ENCODE results near the gene ENHO.
A peak's percentile ranks its signal among the peaks of the same experiment; 100 is the strongest.

ENHO gene

GRCh38 chr9:34570376-34570775 lies 47.6 kb upstream of the ENHO start:
- Histone ChIP-seq H3K27ac (replicated peaks; ENCODE audit: low read length) (no peak overlapping the region), H3K14ac (ENCODE audit: low read length) (no peak overlapping the region), H4K91ac (ENCODE audit: low read depth, low read length, poor library complexity) (no peak overlapping the region), H3K9ac (ENCODE audit: low read depth, low read length, poor library complexity) (no peak overlapping the region), H3K18ac (ENCODE audit: low read length) (no peak overlapping the region), H2BK12ac (ENCODE audit: low read length) (no peak overlapping the region), H3K9me3 (replicated peaks in 1 of 2; ENCODE audit: control insufficient read depth in 2 of 2, insufficient read depth in 1 of 2, low read depth in 1 of 2, low read length in 2 of 2) (peaks cover 0 to 2% of the 10 kb centered on the region in 2 donors), H3K27me3 (ENCODE audit: control insufficient read depth in 3 of 3, insufficient read depth in 3 of 3, low read depth in 1 of 3, low read length in 3 of 3) (no peaks in the 10 kb centered on the region), H4K8ac (ENCODE audit: low read depth, low read length) (no peak overlapping the region), H3K23ac (ENCODE audit: low read depth, low read length, poor library complexity) (no peak overlapping the region), H2BK5ac (ENCODE audit: low read length) (no peak overlapping the region), H3K4me2 (ENCODE audit: insufficient read depth, low read length, poor library complexity, severe bottlenecking) (no peak overlapping the region), H3K36me3 (replicated peaks in 1 of 2; ENCODE audit: control insufficient read depth in 2 of 2, insufficient read depth in 2 of 2, low read length in 2 of 2) (peaks cover 10 to 91% of the 10 kb centered on the region in 2 donors), H3K79me1 (ENCODE audit: low read depth, low read length) (peaks cover 7% of the 10 kb centered on the region), H2BK120ac (ENCODE audit: low read depth, low read length) (no peak overlapping the region), H2AFZ (ENCODE audit: low read length) (no peak overlapping the region), H3K4ac (ENCODE audit: low read length) (no peak overlapping the region), H2BK15ac (ENCODE audit: low read length) (no peak overlapping the region), H2AK5ac (ENCODE audit: low read depth, low read length) (no peak overlapping the region), H3K4me3 (ENCODE audit: low read length in 2 of 2) (no peak overlapping the region), H3K4me1 (ENCODE audit: control insufficient read depth in 2 of 2, insufficient read depth in 1 of 2, low read depth in 1 of 2, low read length in 2 of 2) (peaks cover 37 to 60% of the 10 kb centered on the region in 2 donors)
- DNase-seq (ENCODE audit: low spot score), result no peak
- no CpG with 5 or more reads among the region's 11 CpGs for WGBS, 2 donors (ENCODE audit: extremely low coverage in 2 of 2, insufficient read length in 2 of 2, insufficient replicate concordance in 1 of 2)

- Histone ChIP-seq H3K27me3 (ENCODE audit: control insufficient read depth in 3 of 3, insufficient read depth in 3 of 3, low read depth in 1 of 3, low read length in 3 of 3) (no peaks in the 10 kb centered on the region), H3K18ac (ENCODE audit: low read length) (peak overlapping the region; percentile 41), H3K14ac (ENCODE audit: low read length) (peak overlapping the region; percentile 64), H4K8ac (ENCODE audit: low read depth, low read length) (no peak overlapping the region), H2BK5ac (ENCODE audit: low read length) (no peak overlapping the region), H3K36me3 (replicated peaks in 1 of 2; ENCODE audit: control insufficient read depth in 2 of 2, insufficient read depth in 2 of 2, low read length in 2 of 2) (peaks cover 20 to 93% of the 10 kb centered on the region in 2 donors), H3K27ac (replicated peaks; ENCODE audit: low read length) (no peak overlapping the region), H2BK15ac (ENCODE audit: low read length) (no peak overlapping the region), H3K4me1 (ENCODE audit: control insufficient read depth in 2 of 2, insufficient read depth in 1 of 2, low read depth in 1 of 2, low read length in 2 of 2) (peaks cover 22 to 58% of the 10 kb centered on the region in 2 donors), H2BK120ac (ENCODE audit: low read depth, low read length) (no peak overlapping the region), H3K4ac (ENCODE audit: low read length) (no peak overlapping the region), H2AK5ac (ENCODE audit: low read depth, low read length) (no peak overlapping the region), H3K4me2 (ENCODE audit: insufficient read depth, low read length, poor library complexity, severe bottlenecking) (no peak overlapping the region), H3K9me3 (replicated peaks in 1 of 2; ENCODE audit: control insufficient read depth in 2 of 2, insufficient read depth in 1 of 2, low read depth in 1 of 2, low read length in 2 of 2) (peaks cover 2 to 7% of the 10 kb centered on the region in 2 donors), H3K4me3 (ENCODE audit: low read length in 2 of 2) (no peak overlapping the region), H3K23ac (ENCODE audit: low read depth, low read length, poor library complexity) (no peak overlapping the region), H2BK12ac (ENCODE audit: low read length) (no peak overlapping the region), H4K91ac (ENCODE audit: low read depth, low read length, poor library complexity) (no peak overlapping the region), H3K9ac (ENCODE audit: low read depth, low read length, poor library complexity) (peak overlapping the region; percentile 50), H2AFZ (ENCODE audit: low read length) (no peak overlapping the region), H3K79me1 (ENCODE audit: low read depth, low read length) (peaks cover 11% of the 10 kb centered on the region)
- no peak for DNase-seq (ENCODE audit: low spot score)
- no CpG with 5 or more reads among the region's 12 CpGs for WGBS, 2 donors (ENCODE audit: extremely low coverage in 2 of 2, insufficient read length in 2 of 2, insufficient replicate concordance in 1 of 2)
These were observed 46.0 kb upstream of the ENHO start for GRCh38 chr9:34568774-34569173.

DNA sequence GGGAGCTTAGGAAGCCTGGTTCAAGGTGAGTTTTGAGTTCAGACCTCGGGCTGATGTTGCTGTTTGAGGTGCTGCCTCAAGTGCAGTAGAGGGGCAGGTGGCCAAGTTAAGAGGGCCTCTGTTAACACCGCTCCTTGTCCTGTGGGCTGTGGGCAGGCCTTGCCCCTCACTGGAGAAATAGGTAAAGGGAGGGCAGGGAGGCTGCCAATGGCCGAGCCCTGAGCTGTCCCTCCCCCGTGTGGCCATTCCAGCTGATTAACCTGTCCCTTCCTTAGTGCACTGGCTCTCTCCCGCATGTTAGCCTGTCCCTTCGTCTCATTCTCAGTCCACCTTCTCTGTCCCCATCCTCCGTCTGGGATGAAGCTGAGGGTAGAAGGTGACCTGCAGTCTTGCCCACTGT lies 45.3 kb upstream of the ENHO start:
- Histone ChIP-seq H4K8ac (ENCODE audit: low read depth, low read length) (no peak overlapping the region), H2BK120ac (ENCODE audit: low read depth, low read length) (no peak overlapping the region), H3K27ac (replicated peaks; ENCODE audit: low read length) (no peak overlapping the region), H3K4me3 (ENCODE audit: low read length in 2 of 2) (no peak overlapping the region), H2AFZ (ENCODE audit: low read length) (no peak overlapping the region), H3K14ac (ENCODE audit: low read length) (no peak overlapping the region), H3K4me2 (ENCODE audit: insufficient read depth, low read length, poor library complexity, severe bottlenecking) (no peak overlapping the region), H3K23ac (ENCODE audit: low read depth, low read length, poor library complexity) (no peak overlapping the region), H4K91ac (ENCODE audit: low read depth, low read length, poor library complexity) (no peak overlapping the region), H3K9me3 (replicated peaks in 1 of 2; ENCODE audit: control insufficient read depth in 2 of 2, insufficient read depth in 1 of 2, low read depth in 1 of 2, low read length in 2 of 2) (peaks cover 2 to 13% of the 10 kb centered on the region in 2 donors), H2BK5ac (ENCODE audit: low read length) (no peak overlapping the region), H3K4me1 (ENCODE audit: control insufficient read depth in 2 of 2, insufficient read depth in 1 of 2, low read depth in 1 of 2, low read length in 2 of 2) (peaks cover 17 to 52% of the 10 kb centered on the region in 2 donors), H2BK12ac (ENCODE audit: low read length) (no peak overlapping the region), H3K4ac (ENCODE audit: low read length) (no peak overlapping the region), H3K36me3 (replicated peaks in 1 of 2; ENCODE audit: control insufficient read depth in 2 of 2, insufficient read depth in 2 of 2, low read length in 2 of 2) (peaks cover 20 to 93% of the 10 kb centered on the region in 2 donors), H2BK15ac (ENCODE audit: low read length) (peak overlapping the region; percentile 31), H3K79me1 (ENCODE audit: low read depth, low read length) (peaks cover 11% of the 10 kb centered on the region), H3K9ac (ENCODE audit: low read depth, low read length, poor library complexity) (peak overlapping the region; percentile 65), H3K27me3 (ENCODE audit: control insufficient read depth in 3 of 3, insufficient read depth in 3 of 3, low read depth in 1 of 3, low read length in 3 of 3) (no peaks in the 10 kb centered on the region), H3K18ac (ENCODE audit: low read length) (peak overlapping the region; percentile 42), H2AK5ac (ENCODE audit: low read depth, low read length) (peak overlapping the region; percentile 63)
- no peak for DNase-seq (ENCODE audit: low spot score)
- WGBS, 2 donors (ENCODE audit: extremely low coverage in 2 of 2, insufficient read length in 2 of 2, insufficient replicate concordance in 1 of 2), result no CpG with 5 or more reads among the region's 7 CpGs

DNA sequence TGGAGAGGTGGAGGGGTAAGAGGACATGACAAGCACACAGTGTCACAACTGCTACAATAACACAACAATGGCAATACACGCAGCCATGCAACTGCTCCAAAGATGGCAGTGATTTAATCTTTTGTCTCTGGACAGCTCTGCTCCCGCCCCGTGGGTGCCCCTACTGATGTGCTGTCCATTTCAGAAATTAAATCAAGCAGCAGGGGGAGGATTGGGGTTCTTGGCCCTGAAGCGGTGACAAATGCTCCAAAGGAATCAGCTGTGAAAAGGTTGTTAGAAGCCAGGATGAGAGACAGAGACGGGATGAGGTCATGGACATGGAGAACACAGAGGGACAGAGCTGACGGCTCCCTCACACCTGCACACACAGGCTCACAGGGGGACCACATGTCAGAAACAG lies 44.2 kb upstream of the ENHO start:
- H3K4me3 ChIP-seq (ENCODE audit: low read length in 2 of 2), result no peak overlapping the region
- H4K8ac ChIP-seq (ENCODE audit: low read depth, low read length), result no peak overlapping the region
- DNase-seq (ENCODE audit: low spot score), result no peak
- peaks cover 9% of the 10 kb centered on the region for H3K79me1 ChIP-seq (ENCODE audit: low read depth, low read length)
- H2AK5ac ChIP-seq (ENCODE audit: low read depth, low read length), result no peak overlapping the region
- no peak overlapping the region for H3K27ac ChIP-seq (replicated peaks; ENCODE audit: low read length)
- H2BK5ac ChIP-seq (ENCODE audit: low read length), result no peak overlapping the region
- no peak overlapping the region for H2BK15ac ChIP-seq (ENCODE audit: low read length)
- no peak overlapping the region for H2BK12ac ChIP-seq (ENCODE audit: low read length)
- no peak overlapping the region for H4K91ac ChIP-seq (ENCODE audit: low read depth, low read length, poor library complexity)
- H3K4ac ChIP-seq (ENCODE audit: low read length), result no peak overlapping the region
- no peaks in the 10 kb centered on the region for H3K27me3 ChIP-seq (ENCODE audit: control insufficient read depth in 3 of 3, insufficient read depth in 3 of 3, low read depth in 1 of 3, low read length in 3 of 3)
- no peak overlapping the region for H3K18ac ChIP-seq (ENCODE audit: low read length)
- H3K36me3 ChIP-seq (replicated peaks in 1 of 2; ENCODE audit: control insufficient read depth in 2 of 2, insufficient read depth in 2 of 2, low read length in 2 of 2), result peaks cover 28 to 94% of the 10 kb centered on the region in 2 donors
- no peak overlapping the region for H2BK120ac ChIP-seq (ENCODE audit: low read depth, low read length)
- no peak overlapping the region for H3K4me2 ChIP-seq (ENCODE audit: insufficient read depth, low read length, poor library complexity, severe bottlenecking)
- WGBS, 2 donors (ENCODE audit: extremely low coverage in 2 of 2, insufficient read length in 2 of 2, insufficient replicate concordance in 1 of 2), result no CpG with 5 or more reads among the region's 6 CpGs
- H3K4me1 ChIP-seq (ENCODE audit: control insufficient read depth in 2 of 2, insufficient read depth in 1 of 2, low read depth in 1 of 2, low read length in 2 of 2), result peaks cover 13 to 51% of the 10 kb centered on the region in 2 donors
- H3K9me3 ChIP-seq (replicated peaks in 1 of 2; ENCODE audit: control insufficient read depth in 2 of 2, insufficient read depth in 1 of 2, low read depth in 1 of 2, low read length in 2 of 2), result peaks cover 5 to 25% of the 10 kb centered on the region in 2 donors
- H3K14ac ChIP-seq (ENCODE audit: low read length), result no peak overlapping the region
- H2AFZ ChIP-seq (ENCODE audit: low read length), result no peak overlapping the region
- no peak overlapping the region for H3K23ac ChIP-seq (ENCODE audit: low read depth, low read length, poor library complexity)
- H3K9ac ChIP-seq (ENCODE audit: low read depth, low read length, poor library complexity), result no peak overlapping the region
